Psoas muscle (tissue), 8 donors: ENCODE data around the gene ESRRG. TPM values are rescaled to one million over a fixed set of nuclear protein-coding genes. Genes with fewer than 3 reads are reported as not detected.

Experiments
- ATAC-seq, 4 donors: fragments of 200-7000 bp; cut with Tn5 transposase; one replicate each; pipeline ENCODE4 v1.9.1; 2020; ENCODE audit warnings: moderate library complexity in 3 of 4, mild to moderate bottlenecking in 2 of 4
- DNase-seq, 2 donors: peaks; one replicate each; pipeline ENCODE4 v3.0.0-alpha.2; 2020
- H3K27ac ChIP-seq: fragments of 200-600 bp; one replicate; pipeline ENCODE4 v1.8.0; 2022
- H3K27me3 ChIP-seq, 3 donors: fragments of 200-600 bp in 1 of 3; one replicate each; pipeline versions ENCODE4 v1.6.1 to v1.8.0; 2013 to 2022; ENCODE audit warnings: low read length in 2 of 3, mild to moderate bottlenecking in 2 of 3, moderate library complexity in 1 of 3; ENCODE audit not compliant: insufficient read depth in 3 of 3
- H3K36me3 ChIP-seq, 2 donors: fragments of 200-600 bp in 1 of 2; one replicate each; pipeline versions ENCODE4 v1.6.1 to v1.8.0; 2013 to 2022; ENCODE audit warnings: low read depth in 1 of 2, mild to moderate bottlenecking in 1 of 2, moderate library complexity in 1 of 2; ENCODE audit not compliant: insufficient read depth in 1 of 2
- H3K4me1 ChIP-seq: fragments of 200-600 bp; one replicate; pipeline ENCODE4 v1.8.0; 2022
- H3K4me3 ChIP-seq: fragments of 200-600 bp; one replicate; pipeline ENCODE4 v1.8.0; 2022; ENCODE audit warnings: mild to moderate bottlenecking
- H3K9me3 ChIP-seq: fragments of 200-600 bp; one replicate; pipeline ENCODE4 v1.8.0; 2022
- CTCF ChIP-seq: fragments of 200-600 bp; IDR thresholded peaks from one replicate; pipeline ENCODE4 v1.8.0; 2022; ENCODE audit warnings: antibody characterized with exemption
- WGBS, 3 donors: extraction: QIAGEN DNeasy Blood & Tissue Kit; methylation state at CpG; one replicate each; pipeline versions ENCODE4 v1.1.6 to v1.1.7; 2013; 5-methylcytosine and 5-hydroxymethylcytosine counted together
- intact Hi-C, 2 donors: fragments of 100-400 bp; cut with DNase I; formaldehyde crosslinking; loops; one replicate each; pipeline versions ENCODE4 v1.11.0 to v1.14.2; 2022
- polyA plus RNA-seq, 3 donors: library from polyadenylated mRNA; stranded (reverse); fragments of 200-250 nt; gene quantifications; one replicate each; pipeline ENCODE4 v1.2.3, GENCODE V29; 2013
- total RNA-seq, 4 donors: library from RNA; stranded (reverse); fragmentation: NEBNext Ultra II Directional in 2 of 4; extraction: Animal tissue kit (Norgen Biotek cat#: 25700) in 2 of 4; gene quantifications; one replicate each; pipeline versions ENCODE4 v1.2.1 to v1.2.4, GENCODE V29; 2021 to 2023
- donor health status: healthy with polysubstance abuse.
- donor health status: DM: no; HTN: no; CAD: no; lungs with moderate emphysema.
- donor health status: Bipolar disorder and iron deficiency.
- donor health status: healthy.
- donor health status: DM: yes; HTN: yes; CAD: no.
- donor health status: DM: no; HTN: no; CAD: no.
- donor health status: DM: no; HTN: no; CAD: no.
- donor health status: DM: yes; HTN: yes; CAD: no.

Gene ESRRG
- total and polyA plus RNA-seq, 7 donors, result 2.5 to 34.4 (median 5.3) TPM

GRCh38 chr1:216483672-216484401, 239.4 kb downstream of the ESRRG start:
- ATAC-seq (no peak), DNase-seq (no peak)
- Histone ChIP-seq H3K27me3 (no peaks in the 10 kb centered on the region), H3K4me3 (no peak overlapping the region), H3K9me3 (no peaks in the 10 kb centered on the region), H3K4me1 (no peaks in the 10 kb centered on the region), H3K36me3 (no peaks in the 10 kb centered on the region), H3K27ac (no peak overlapping the region)
- WGBS, 3 donors, result 73 to 90% (median 80%) methylated on average over 1 of the region's 1 CpG
- TF ChIP-seq CTCF, result no peak
- intact Hi-C loops, result no loop called here

GRCh38 chr1:216482620-216483019, 240.6 kb downstream of the ESRRG start:
- 60 to 66% (median 60%) methylated on average over 3 of the region's 3 CpGs for WGBS, 3 donors
- no peaks in the 10 kb centered on the region for H3K9me3 ChIP-seq
- no peak overlapping the region for H3K4me3 ChIP-seq
- no peaks in the 10 kb centered on the region for H3K27me3 ChIP-seq
- TF ChIP-seq CTCF, result no peak
- DNase-seq (no peak), ATAC-seq (no peak)
- no peaks in the 10 kb centered on the region for H3K4me1 ChIP-seq
- no peak overlapping the region for H3K27ac ChIP-seq
- H3K36me3 ChIP-seq, result no peaks in the 10 kb centered on the region
- intact Hi-C loops, result no loop called here

- no peak for TF ChIP-seq CTCF
- Histone ChIP-seq H3K4me1 (no peaks in the 10 kb centered on the region), H3K27me3 (no peaks in the 10 kb centered on the region), H3K4me3 (no peak overlapping the region), H3K36me3 (no peaks in the 10 kb centered on the region), H3K27ac (no peak overlapping the region), H3K9me3 (no peaks in the 10 kb centered on the region)
- DNase-seq (no peak), ATAC-seq (no peak)
- intact Hi-C loops, result no loop called here
- WGBS, 3 donors, result 95 to 97% (median 97%) methylated on average over 8 of the region's 8 CpGs
These were observed 245.0 kb downstream of the ESRRG start for GRCh38 chr1:216478238-216478637.

GRCh38 chr1:216476341-216476740, 246.9 kb downstream of the ESRRG start:
- Histone ChIP-seq H3K27ac (no peak overlapping the region), H3K9me3 (no peaks in the 10 kb centered on the region), H3K4me3 (no peak overlapping the region), H3K36me3 (no peaks in the 10 kb centered on the region), H3K27me3 (no peaks in the 10 kb centered on the region), H3K4me1 (no peaks in the 10 kb centered on the region)
- 83 to 90% (median 85%) methylated on average over 1 of the region's 1 CpG for WGBS, 3 donors
- TF ChIP-seq CTCF, result no peak
- DNase-seq (no peak), ATAC-seq (no peak)
- intact Hi-C loops, result no loop called here
